Parathyroid adenoma (tissue), 2 donors: ENCODE results near the gene GM2A.

Source experiments
- H2AFZ ChIP-seq: fragments of 300-600 bp; sonication (generic); one replicate; pipeline ENCODE4 v1.7.0; 2017; ENCODE audit warnings: antibody characterized with exemption, mild to moderate bottlenecking
- H3K27ac ChIP-seq: fragments of 300-600 bp; sonication (generic); one replicate; pipeline ENCODE4 v1.7.0; 2017
- H3K27me3 ChIP-seq: fragments of 300-600 bp; sonication (generic); one replicate; pipeline ENCODE4 v1.7.0; 2017; ENCODE audit warnings: low read length; ENCODE audit not compliant: control insufficient read depth, insufficient read depth
- H3K36me3 ChIP-seq: fragments of 300-600 bp; sonication (generic); one replicate; pipeline ENCODE4 v1.7.0; 2017; ENCODE audit warnings: low read length; ENCODE audit not compliant: control insufficient read depth, insufficient read depth
- H3K4me1 ChIP-seq: fragments of 300-600 bp; sonication (generic); one replicate; pipeline ENCODE4 v1.7.0; 2017; ENCODE audit warnings: control low read depth
- H3K4me2 ChIP-seq: fragments of 300-600 bp; sonication (generic); one replicate; pipeline ENCODE4 v1.7.0; 2017; ENCODE audit warnings: low read length
- H3K4me3 ChIP-seq: fragments of 300-600 bp; sonication (generic); one replicate; pipeline ENCODE4 v1.7.0; 2017; ENCODE audit warnings: low read depth, low read length
- H3K79me2 ChIP-seq: fragments of 300-600 bp; sonication (generic); one replicate; pipeline ENCODE4 v1.7.0; 2017; ENCODE audit warnings: control low read depth
- H3K9ac ChIP-seq: fragments of 300-600 bp; sonication (generic); one replicate; pipeline ENCODE4 v1.7.0; 2017; ENCODE audit warnings: mild to moderate bottlenecking
- H3K9me3 ChIP-seq: fragments of 300-600 bp; sonication (generic); one replicate; pipeline ENCODE4 v1.7.0; 2017; ENCODE audit warnings: low read length; ENCODE audit not compliant: control insufficient read depth
- CTCF ChIP-seq: fragments of 300-600 bp; sonication (generic); IDR thresholded peaks from one replicate; pipeline ENCODE4 v1.7.0; 2017; ENCODE audit warnings: antibody characterized with exemption, mild to moderate bottlenecking
- donor health status: primary hyperparathyroidism.

Gene GM2A

GRCh38 chr5:151258201-151258611 is 5.2 kb downstream of the GM2A start:
- no peak for TF ChIP-seq CTCF
- no peak overlapping the region for H3K27ac ChIP-seq

GRCh38 chr5:151258816-151259215 is 5.8 kb downstream of the GM2A start:
- Histone ChIP-seq H3K36me3 (no peaks in the 10 kb centered on the region), H3K4me1 (peaks cover 8% of the 10 kb centered on the region), H3K79me2 (peaks cover 30% of the 10 kb centered on the region), H2AFZ (no peak overlapping the region), H3K27ac (no peak overlapping the region), H3K9ac (no peak overlapping the region), H3K9me3 (no peaks in the 10 kb centered on the region), H3K27me3 (no peaks in the 10 kb centered on the region), H3K4me3 (no peak overlapping the region), H3K4me2 (no peak overlapping the region)
- TF ChIP-seq CTCF = no peak

More at GRCh38 chr5:151258201-151258611, 5.2 kb downstream of the GM2A start:
- Histone ChIP-seq H3K4me1 (peaks cover 9% of the 10 kb centered on the region), H3K79me2 (peaks cover 31% of the 10 kb centered on the region), H3K36me3 (no peaks in the 10 kb centered on the region), H3K27me3 (no peaks in the 10 kb centered on the region), H2AFZ (no peak overlapping the region), H3K4me3 (no peak overlapping the region), H3K9me3 (no peaks in the 10 kb centered on the region), H3K9ac (no peak overlapping the region), H3K4me2 (no peak overlapping the region)

GRCh38 chr5:151259931-151260330 is 6.9 kb downstream of the GM2A start:
- no peak overlapping the region for H3K27ac ChIP-seq
- no peak overlapping the region for H3K4me3 ChIP-seq
- H3K9ac ChIP-seq = no peak overlapping the region
- H3K79me2 ChIP-seq = peaks cover 19% of the 10 kb centered on the region
- TF ChIP-seq CTCF = no peak
- no peaks in the 10 kb centered on the region for H3K36me3 ChIP-seq
- no peaks in the 10 kb centered on the region for H3K27me3 ChIP-seq
- H3K9me3 ChIP-seq = no peaks in the 10 kb centered on the region
- no peak overlapping the region for H2AFZ ChIP-seq
- H3K4me1 ChIP-seq = peaks cover 5% of the 10 kb centered on the region
- H3K4me2 ChIP-seq = no peak overlapping the region

GRCh38 chr5:151262532-151262931 is 9.5 kb downstream of the GM2A start:
- no peaks in the 10 kb centered on the region for H3K9me3 ChIP-seq
- H3K4me1 ChIP-seq = peaks cover 7% of the 10 kb centered on the region
- H3K4me3 ChIP-seq = no peak overlapping the region
- H3K9ac ChIP-seq = no peak overlapping the region
- no peak overlapping the region for H2AFZ ChIP-seq
- no peaks in the 10 kb centered on the region for H3K36me3 ChIP-seq
- H3K4me2 ChIP-seq = no peak overlapping the region
- H3K27ac ChIP-seq = no peak overlapping the region
- no peak for TF ChIP-seq CTCF
- H3K27me3 ChIP-seq = no peaks in the 10 kb centered on the region
- H3K79me2 ChIP-seq = peaks cover 4% of the 10 kb centered on the region

GRCh38 chr5:151264113-151264512 is 11.1 kb downstream of the GM2A start:
- Histone ChIP-seq H3K9me3 (no peaks in the 10 kb centered on the region), H3K27ac (no peak overlapping the region), H3K9ac (no peak overlapping the region), H3K4me1 (peaks cover 16% of the 10 kb centered on the region), H3K4me2 (no peak overlapping the region), H3K79me2 (no peaks in the 10 kb centered on the region), H3K4me3 (no peak overlapping the region), H3K27me3 (no peaks in the 10 kb centered on the region), H3K36me3 (no peaks in the 10 kb centered on the region), H2AFZ (no peak overlapping the region)
- TF ChIP-seq CTCF = no peak
